ENCODE data around the gene CAPS. TPM values are rescaled to one million over a fixed set of nuclear protein-coding genes. Genes with fewer than 3 reads are reported as not detected.

Gene CAPS
- total and polyA plus RNA-seq, 9 donors = 1.7 to 313 (median 22.3) TPM

GRCh38 chr19:5911366-5911765, 2.7 kb upstream of the CAPS start:
- 88 to 94% (median 91%) methylated on average over 1 of the region's 1 CpG for WGBS, 3 donors
- no peak overlapping the region for H3K4me3 ChIP-seq
- no peak overlapping the region for H3K27ac ChIP-seq
- no peaks in the 10 kb centered on the region for H3K4me1 ChIP-seq (ENCODE audit: insufficient read depth)
- DNase-seq = no peak
- TF ChIP-seq POLR2A (IDR thresholded peaks at IDR 0.05) (no peak), EP300 (IDR thresholded peaks at IDR 0.05) (no peak), CTCF (IDR thresholded peaks at IDR 0.05) (no peak)
- intact Hi-C loops (cut with DNase I) = no loop called here
- H3K27me3 ChIP-seq = no peaks in the 10 kb centered on the region
- no peaks in the 10 kb centered on the region for H3K36me3 ChIP-seq
- no peaks in the 10 kb centered on the region for H3K9me3 ChIP-seq

GRCh38 chr19:5914358-5914774, 312 bp downstream of the CAPS start:
- Histone ChIP-seq H3K4me1 (ENCODE audit: insufficient read depth) (no peaks in the 10 kb centered on the region), H3K9me3 (no peaks in the 10 kb centered on the region), H3K36me3 (no peaks in the 10 kb centered on the region), H3K27me3 (no peaks in the 10 kb centered on the region), H3K4me3 (no peak overlapping the region), H3K27ac (no peak overlapping the region)
- TF ChIP-seq EP300 (IDR thresholded peaks at IDR 0.05) = no peak
- no peak for TF ChIP-seq POLR2A (IDR thresholded peaks at IDR 0.05)
- no peak for TF ChIP-seq CTCF (IDR thresholded peaks at IDR 0.05)
- WGBS, 3 donors = 72 to 85% (median 84%) methylated on average over 22 of the region's 22 CpGs
- no peak for DNase-seq
- intact Hi-C loops (cut with DNase I) = no loop called here

GRCh38 chr19:5914946-5915781, 1.1 kb downstream of the CAPS start:
- H3K27ac ChIP-seq = no peak overlapping the region
- no peak for TF ChIP-seq POLR2A (IDR thresholded peaks at IDR 0.05)
- TF ChIP-seq EP300 (IDR thresholded peaks at IDR 0.05) = no peak
- no peak for TF ChIP-seq CTCF (IDR thresholded peaks at IDR 0.05)
- no peaks in the 10 kb centered on the region for H3K36me3 ChIP-seq
- H3K4me1 ChIP-seq (ENCODE audit: insufficient read depth) = no peaks in the 10 kb centered on the region
- DNase-seq = no peak
- no peaks in the 10 kb centered on the region for H3K27me3 ChIP-seq
- intact Hi-C loops (cut with DNase I) = no loop called here
- no peaks in the 10 kb centered on the region for H3K9me3 ChIP-seq
- WGBS, 3 donors = 83 to 84% (median 83%) methylated on average over 38 to 42 of the region's 42 CpGs
- no peak overlapping the region for H3K4me3 ChIP-seq

- intact Hi-C loops (cut with DNase I) = no loop called here
- 73 to 81% (median 74%) methylated on average over 10 to 11 of the region's 11 CpGs for WGBS, 3 donors
- no peak overlapping the region for H3K27ac ChIP-seq
- H3K4me1 ChIP-seq (ENCODE audit: insufficient read depth) = no peaks in the 10 kb centered on the region
- TF ChIP-seq CTCF (IDR thresholded peaks at IDR 0.05) = no peak
- TF ChIP-seq EP300 (IDR thresholded peaks at IDR 0.05) = no peak
- TF ChIP-seq POLR2A (IDR thresholded peaks at IDR 0.05) = no peak
- no peak for DNase-seq
- no peaks in the 10 kb centered on the region for H3K9me3 ChIP-seq
- H3K4me3 ChIP-seq = no peak overlapping the region
- H3K27me3 ChIP-seq = no peaks in the 10 kb centered on the region
- no peaks in the 10 kb centered on the region for H3K36me3 ChIP-seq
Observed at GRCh38 chr19:5915782-5916165, 1.7 kb downstream of the CAPS start.
